ENCODE results near the gene HDAC4. TPM values are rescaled to one million over a fixed set of nuclear protein-coding genes. Genes with fewer than 3 reads are reported as not detected.

HDAC4 gene
- total RNA-seq, 6 donors from 2014 or later, result 16.1 to 108 (median 45.0) TPM

GRCh38 chr2:239155806-239156480, 244.9 kb downstream of the HDAC4 start:
- H3K27ac ChIP-seq, result no peak overlapping the region
- TF ChIP-seq CTCF (IDR thresholded peaks at IDR 0.05) (no peak), POLR2A (IDR thresholded peaks at IDR 0.05) (no peak), POLR2AphosphoS5 (IDR thresholded peaks at IDR 0.05) (no peak), EP300 (IDR thresholded peaks at IDR 0.05) (no peak)
- H3K4me3 ChIP-seq, result no peak overlapping the region
- peaks cover 0 to 12% (median 8%) of the 10 kb centered on the region in 4 donors for H3K4me1 ChIP-seq
- no peaks in the 10 kb centered on the region for H3K9me3 ChIP-seq
- no peak for ATAC-seq (ENCODE audit: low FRiP score in 2 of 2)
- H3K36me3 ChIP-seq, result peaks cover 6 to 69% (median 46%) of the 10 kb centered on the region in 4 donors
- WGBS, 2 donors, result 89 to 92% methylated on average over 7 to 12 of the region's 12 CpGs
- H3K27me3 ChIP-seq, result no peaks in the 10 kb centered on the region
- DNase-seq, result no peak

GRCh38 chr2:239154971-239155805, 245.6 kb downstream of the HDAC4 start:
- DNase-seq (peak in 1 of 2 donors; percentile 19), ATAC-seq (ENCODE audit: low FRiP score in 2 of 2) (no peak)
- Histone ChIP-seq H3K4me1 (peaks cover 0 to 14% (median 8%) of the 10 kb centered on the region in 4 donors), H3K27me3 (no peaks in the 10 kb centered on the region), H3K4me3 (no peak overlapping the region), H3K9me3 (no peaks in the 10 kb centered on the region), H3K27ac (no peak overlapping the region), H3K36me3 (peaks cover 6 to 62% (median 42%) of the 10 kb centered on the region in 4 donors)
- TF ChIP-seq EP300 (IDR thresholded peaks at IDR 0.05), result no peak
- TF ChIP-seq CTCF (IDR thresholded peaks at IDR 0.05), result no peak
- no peak for TF ChIP-seq POLR2AphosphoS5 (IDR thresholded peaks at IDR 0.05)
- no peak for TF ChIP-seq POLR2A (IDR thresholded peaks at IDR 0.05)
- WGBS, 2 donors, result 88 to 94% methylated on average over 13 to 19 of the region's 19 CpGs

GRCh38 chr2:239153806-239154591, 246.8 kb downstream of the HDAC4 start:
- Histone ChIP-seq H3K27me3 (no peaks in the 10 kb centered on the region), H3K27ac (no peak overlapping the region), H3K4me3 (no peak overlapping the region), H3K4me1 (peaks cover 0 to 14% (median 8%) of the 10 kb centered on the region in 4 donors), H3K9me3 (no peaks in the 10 kb centered on the region), H3K36me3 (peaks cover 6 to 60% (median 41%) of the 10 kb centered on the region in 4 donors)
- ATAC-seq (ENCODE audit: low FRiP score in 2 of 2), result no peak
- 84% methylated on average over 14 to 17 of the region's 17 CpGs for WGBS, 2 donors
- DNase-seq, result peak in 1 of 2 donors; percentile 20
- TF ChIP-seq EP300 (IDR thresholded peaks at IDR 0.05) (no peak), CTCF (IDR thresholded peaks at IDR 0.05) (no peak), POLR2A (IDR thresholded peaks at IDR 0.05) (no peak), POLR2AphosphoS5 (IDR thresholded peaks at IDR 0.05) (no peak)

- ATAC-seq (ENCODE audit: low FRiP score in 2 of 2) (no peak), DNase-seq (no peak)
- H3K36me3 ChIP-seq, result peaks cover 6 to 71% (median 47%) of the 10 kb centered on the region in 4 donors
- TF ChIP-seq CTCF (IDR thresholded peaks at IDR 0.05), result no peak
- TF ChIP-seq POLR2A (IDR thresholded peaks at IDR 0.05), result no peak
- TF ChIP-seq EP300 (IDR thresholded peaks at IDR 0.05), result no peak
- TF ChIP-seq POLR2AphosphoS5 (IDR thresholded peaks at IDR 0.05), result no peak
- H3K27ac ChIP-seq, result no peak overlapping the region
- H3K27me3 ChIP-seq, result no peaks in the 10 kb centered on the region
- 96 to 99% methylated on average over 7 of the region's 7 CpGs for WGBS, 2 donors
- H3K4me1 ChIP-seq, result peaks cover 0 to 14% (median 8%) of the 10 kb centered on the region in 4 donors
- no peak overlapping the region for H3K4me3 ChIP-seq
- no peaks in the 10 kb centered on the region for H3K9me3 ChIP-seq
Observed at GRCh38 chr2:239152916-239153305, 247.9 kb downstream of the HDAC4 start.
